Thyroid gland (tissue), 4 donors: ENCODE measurements around the gene S100Z. TPM values are rescaled to one million over a fixed set of nuclear protein-coding genes. Genes with fewer than 3 reads are reported as not detected.
"Not testable (repeated sequence)": the region's sequence is repeated elsewhere in the genome, so short reads cannot be mapped to it uniquely, and the experiment has no call there.

Experiments
- DNase-seq, 2 donors: peaks; one replicate each; pipeline ENCODE4 v3.0.0-alpha.2; 2019
- H3K27ac ChIP-seq, 3 donors: fragments of 200-600 bp; sonication (generic); 1 replicate in 2 of 3; 2 replicates in 1 of 3; pipeline ENCODE4 v1.5.1; 2016 to 2019; ENCODE audit warnings: mild to moderate bottlenecking in 1 of 3, moderate library complexity in 1 of 3
- H3K27me3 ChIP-seq: fragments of 200-600 bp; sonication (generic); one replicate; pipeline ENCODE4 v1.5.1; 2019
- H3K36me3 ChIP-seq, 2 donors: fragments of 200-600 bp; sonication (generic); one replicate each; pipeline ENCODE4 v1.5.1; 2016 to 2019
- H3K4me1 ChIP-seq, 2 donors: fragments of 200-600 bp; sonication (generic); one replicate each; pipeline ENCODE4 v1.5.1; 2017 to 2019
- H3K4me3 ChIP-seq, 3 donors: fragments of 200-600 bp; sonication (generic); replicated peaks in 1 of 3; 1 replicate in 2 of 3; 2 replicates in 1 of 3; pipeline ENCODE4 v1.5.1; 2016; ENCODE audit warnings: mild to moderate bottlenecking in 1 of 3
- H3K9me3 ChIP-seq: fragments of 200-600 bp; sonication (generic); one replicate; pipeline ENCODE4 v1.5.1; 2017
- POLR2A ChIP-seq, 2 donors: fragments of 450-650 bp; IDR thresholded peaks; one replicate each; pipeline ENCODE4 v1.6.1; 2017; ENCODE audit warnings: antibody characterized with exemption in 2 of 2, mild to moderate bottlenecking in 2 of 2, moderate library complexity in 1 of 2
- WGBS, 2 donors: methylation state at CpG; one replicate each; pipeline ENCODE4 v1.1.5; 2017; 5-methylcytosine and 5-hydroxymethylcytosine counted together
- intact Hi-C: fragments of 100-400 bp; cut with DNase I; formaldehyde crosslinking; loops from one replicate; pipeline ENCODE4 v1.15.1; 2023
- total RNA-seq, 4 donors: library from RNA; depleted of rRNA; stranded (reverse); fragments of >200 nt; gene quantifications; one replicate each; pipeline ENCODE4 v1.2.3, GENCODE V29; 2016
- TF ChIP-seq, protein P1 (sequence below), 6 experiments: fragments of 200-600 bp in 3 of 6; fragments of 450-650 bp in 3 of 6; sonication (generic) in 3 of 6; IDR thresholded peaks; one replicate each; pipeline ENCODE4 v1.5.1; 2016 to 2019; ENCODE audit warnings: antibody characterized with exemption in 6 of 6, mild to moderate bottlenecking in 2 of 6, inconsistent platforms in 1 of 6, moderate library complexity in 1 of 6

Gene S100Z
- total RNA-seq, 4 donors from 2014 or later: not detected

DNA sequence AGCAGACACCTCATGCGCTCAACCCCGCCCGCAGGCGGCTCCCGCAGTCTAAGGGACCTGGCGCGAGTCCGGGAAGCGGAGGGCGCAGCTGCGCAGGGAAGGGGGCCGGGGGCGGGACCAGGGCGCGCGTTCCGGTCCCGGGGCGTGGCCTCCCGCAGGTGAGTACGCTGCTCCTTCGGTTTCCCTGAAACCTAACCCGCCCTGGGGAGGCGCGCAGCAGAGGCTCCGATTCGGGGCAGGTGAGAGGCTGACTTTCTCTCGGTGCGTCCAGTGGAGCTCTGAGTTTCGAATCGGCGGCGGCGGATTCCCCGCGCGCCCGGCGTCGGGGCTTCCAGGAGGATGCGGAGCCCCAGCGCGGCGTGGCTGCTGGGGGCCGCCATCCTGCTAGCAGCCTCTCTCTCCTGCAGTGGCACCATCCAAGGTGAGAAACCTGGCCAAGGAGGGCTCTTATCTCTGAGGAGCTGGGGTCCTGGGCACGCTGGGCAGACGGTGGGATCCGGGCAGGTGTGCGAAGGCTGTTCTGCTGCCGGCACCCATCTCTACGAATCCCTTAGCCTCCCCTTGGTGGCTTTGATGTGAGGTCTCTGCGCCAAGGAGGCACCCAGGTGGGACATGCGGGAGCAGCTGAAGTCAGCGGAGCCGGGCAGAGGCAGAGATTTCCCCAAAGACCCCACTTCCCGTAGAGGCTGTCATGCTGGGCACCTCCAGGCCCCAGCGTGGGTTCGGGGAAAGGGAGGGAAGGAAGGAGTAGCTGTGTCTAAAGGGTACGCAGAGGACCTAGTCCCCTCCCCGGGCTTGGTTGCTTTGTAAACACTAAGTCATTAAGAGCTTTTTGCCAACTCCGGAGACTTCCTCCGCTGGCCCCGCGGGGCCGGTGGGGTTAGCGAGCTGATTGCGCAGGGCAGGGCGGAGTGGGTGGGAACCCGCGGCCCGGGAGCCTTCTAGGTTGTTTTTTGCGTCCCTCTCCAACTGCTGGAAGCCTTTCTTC, 30.7 kb upstream of the S100Z start, which contains the start of gene F2RL1:
F2RL1 (plus strand) TSS at position 187 of the 988 bp plus-strand sequence; CDS start at position 340, 153 bp downstream.
- WGBS, 2 donors: 2 to 3% methylated on average over 11 to 28 of the region's 72 CpGs
- TF ChIP-seq, protein P1, sequence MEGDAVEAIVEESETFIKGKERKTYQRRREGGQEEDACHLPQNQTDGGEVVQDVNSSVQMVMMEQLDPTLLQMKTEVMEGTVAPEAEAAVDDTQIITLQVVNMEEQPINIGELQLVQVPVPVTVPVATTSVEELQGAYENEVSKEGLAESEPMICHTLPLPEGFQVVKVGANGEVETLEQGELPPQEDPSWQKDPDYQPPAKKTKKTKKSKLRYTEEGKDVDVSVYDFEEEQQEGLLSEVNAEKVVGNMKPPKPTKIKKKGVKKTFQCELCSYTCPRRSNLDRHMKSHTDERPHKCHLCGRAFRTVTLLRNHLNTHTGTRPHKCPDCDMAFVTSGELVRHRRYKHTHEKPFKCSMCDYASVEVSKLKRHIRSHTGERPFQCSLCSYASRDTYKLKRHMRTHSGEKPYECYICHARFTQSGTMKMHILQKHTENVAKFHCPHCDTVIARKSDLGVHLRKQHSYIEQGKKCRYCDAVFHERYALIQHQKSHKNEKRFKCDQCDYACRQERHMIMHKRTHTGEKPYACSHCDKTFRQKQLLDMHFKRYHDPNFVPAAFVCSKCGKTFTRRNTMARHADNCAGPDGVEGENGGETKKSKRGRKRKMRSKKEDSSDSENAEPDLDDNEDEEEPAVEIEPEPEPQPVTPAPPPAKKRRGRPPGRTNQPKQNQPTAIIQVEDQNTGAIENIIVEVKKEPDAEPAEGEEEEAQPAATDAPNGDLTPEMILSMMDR (IDR thresholded peaks at IDR 0.05): peak in 1 of 6 experiments; percentile 1
- peak in 1 of 2 donors; percentile 85 for TF ChIP-seq POLR2A (IDR thresholded peaks at IDR 0.05)
- Histone ChIP-seq H3K4me1 (peaks cover 6 to 13% of the 10 kb centered on the region in 2 donors), H3K27me3 (no peaks in the 10 kb centered on the region), H3K9me3 (no peaks in the 10 kb centered on the region), H3K27ac (peak within 1 kb of the TSS in 2 of 3 donors; percentile 54), H3K36me3 (no peaks in the 10 kb centered on the region), H3K4me3 (peak within 1 kb of the TSS; percentile 58 to 84 (median 81))
- intact Hi-C loops: no loop called here
- peak; percentile 92 to 93 for DNase-seq

DNA sequence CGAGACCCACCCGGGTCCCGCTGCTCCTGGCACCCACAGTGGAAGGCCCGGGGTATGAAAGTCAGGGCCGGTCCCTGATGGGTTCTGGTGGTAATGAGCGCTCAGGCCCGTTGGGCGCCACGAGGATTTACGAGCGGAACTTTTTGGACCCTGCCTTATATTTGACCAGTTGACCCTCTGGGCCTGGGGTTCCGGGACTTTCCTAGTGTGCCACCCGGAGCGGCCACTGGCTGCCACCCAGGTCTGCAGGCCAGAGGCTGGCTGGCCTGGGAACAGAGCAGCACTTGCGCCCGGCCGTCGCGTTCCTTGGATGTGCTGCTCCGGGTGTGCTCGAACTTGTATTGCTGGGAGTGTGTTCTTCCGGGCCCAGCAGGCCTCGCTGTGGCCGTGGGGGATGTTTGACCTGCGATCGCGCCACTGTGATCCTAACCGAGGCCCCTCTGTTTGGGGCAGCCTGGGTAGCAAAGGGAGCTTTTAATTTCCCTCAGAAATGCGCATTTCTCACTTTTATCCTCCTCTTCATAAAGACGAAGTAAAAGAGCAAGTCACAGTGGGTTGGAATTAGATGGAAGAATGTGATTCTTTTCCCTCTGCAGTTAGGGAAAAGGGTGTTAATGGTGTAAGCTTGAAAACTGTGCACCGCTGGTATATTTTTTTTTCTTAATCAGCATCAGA, 29.8 kb upstream of the S100Z start:
- intact Hi-C loops: no loop called here
- TF ChIP-seq POLR2A (IDR thresholded peaks at IDR 0.05): no peak
- TF ChIP-seq, protein P1 (IDR thresholded peaks at IDR 0.05): no peak
- Histone ChIP-seq H3K27ac (no peak overlapping the region), H3K9me3 (no peaks in the 10 kb centered on the region), H3K4me1 (peaks cover 6 to 13% of the 10 kb centered on the region in 2 donors), H3K4me3 (peak overlapping the region; percentile 58 to 84 (median 81)), H3K36me3 (no peaks in the 10 kb centered on the region), H3K27me3 (no peaks in the 10 kb centered on the region)
- peak; percentile 34 to 42 for DNase-seq
- 37 to 38% methylated on average over 19 to 21 of the region's 31 CpGs for WGBS, 2 donors

DNA sequence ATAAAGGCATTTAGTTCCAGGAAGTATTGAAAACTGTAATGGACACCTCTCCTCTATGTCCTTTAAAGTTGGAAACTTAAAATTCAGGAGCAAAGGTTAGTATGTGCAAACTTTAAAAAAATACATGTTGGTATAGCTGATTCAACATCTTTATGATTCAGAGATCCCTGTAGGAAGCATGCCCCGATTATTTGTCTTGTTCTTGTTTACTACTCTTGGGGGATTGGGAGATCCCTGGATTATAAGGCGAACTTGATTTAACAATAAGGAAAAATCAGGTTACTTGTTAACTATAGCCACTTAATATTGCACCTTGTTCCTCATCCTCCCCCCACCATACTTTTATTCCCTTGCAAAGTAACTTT, 29.3 kb upstream of the S100Z start:
- Histone ChIP-seq H3K4me3 (no peak overlapping the region), H3K9me3 (no peaks in the 10 kb centered on the region), H3K27ac (no peak overlapping the region), H3K4me1 (peaks cover 6 to 13% of the 10 kb centered on the region in 2 donors), H3K27me3 (no peaks in the 10 kb centered on the region), H3K36me3 (no peaks in the 10 kb centered on the region)
- intact Hi-C loops: no loop called here
- WGBS, 2 donors: 79 to 84% methylated on average over 2 of the region's 2 CpGs
- TF ChIP-seq, protein P1 (IDR thresholded peaks at IDR 0.05): no peak
- DNase-seq: no peak

DNA sequence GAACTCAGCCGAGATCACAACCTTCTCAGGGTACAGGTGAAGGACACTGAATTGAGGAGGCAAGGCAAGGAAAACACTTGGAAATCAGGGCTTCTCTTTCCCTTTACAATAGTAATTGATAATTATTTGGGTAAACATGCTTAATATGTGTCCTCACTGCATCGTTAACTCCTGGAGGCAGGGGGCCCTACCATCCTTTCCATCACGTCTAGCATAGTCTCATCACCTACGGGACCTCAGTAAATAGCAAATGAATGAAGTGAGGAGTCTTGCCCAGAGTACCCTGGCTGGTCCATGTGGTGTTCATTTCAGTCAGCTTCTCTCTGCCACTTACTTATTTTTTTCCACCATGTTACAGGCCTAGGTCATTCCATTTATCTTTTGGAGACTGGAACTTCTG, 28.7 kb upstream of the S100Z start:
- intact Hi-C loops: no loop called here
- no peak overlapping the region for H3K27ac ChIP-seq

DNA sequence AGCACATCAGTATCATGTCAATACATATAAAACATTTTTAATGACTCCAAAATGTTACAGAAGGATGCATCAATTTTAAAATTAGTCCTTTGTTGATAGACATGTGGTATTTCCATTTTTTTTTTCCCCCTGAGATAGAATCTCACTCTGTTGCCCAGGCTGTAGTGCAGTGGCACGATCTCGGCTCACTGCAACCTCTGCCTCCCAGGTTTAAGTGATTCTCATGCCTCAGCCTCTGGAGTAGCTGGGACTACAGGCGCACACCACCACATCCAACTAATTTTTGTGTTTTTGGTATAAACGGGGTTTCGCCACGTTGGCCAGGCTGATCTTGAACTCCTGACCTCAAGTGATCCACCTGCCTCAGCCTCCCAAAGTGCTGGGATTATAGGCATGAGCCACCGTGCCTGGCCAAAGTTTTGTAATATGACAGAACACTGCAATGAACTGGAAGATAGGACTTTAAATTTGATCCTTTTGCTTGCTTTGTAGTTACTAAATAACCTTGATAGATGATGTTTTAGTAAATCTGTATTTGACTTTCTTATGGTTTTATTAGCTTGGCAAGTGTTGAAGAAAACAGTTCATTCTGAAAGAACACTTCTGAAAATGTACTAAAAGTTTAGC, 27.6 kb upstream of the S100Z start:
- peaks cover 6 to 13% of the 10 kb centered on the region in 2 donors for H3K4me1 ChIP-seq
- intact Hi-C loops, H3K4me3 ChIP-seq, H3K36me3 ChIP-seq, H3K27ac ChIP-seq, H3K9me3 ChIP-seq, H3K27me3 ChIP-seq, DNase-seq: not testable (repeated sequence)
- WGBS, 2 donors: 77 to 83% methylated on average over 7 of the region's 7 CpGs

More for the DNA sequence above, 28.7 kb upstream of the S100Z start:
- H3K27me3 ChIP-seq: no peaks in the 10 kb centered on the region
- DNase-seq: no peak
- 87 to 92% methylated on average over 4 of the region's 4 CpGs for WGBS, 2 donors
- no peaks in the 10 kb centered on the region for H3K36me3 ChIP-seq
- TF ChIP-seq POLR2A (IDR thresholded peaks at IDR 0.05): no peak
- TF ChIP-seq, protein P1 (IDR thresholded peaks at IDR 0.05): no peak
- H3K9me3 ChIP-seq: no peaks in the 10 kb centered on the region
- H3K4me1 ChIP-seq: peaks cover 6 to 13% of the 10 kb centered on the region in 2 donors
- H3K4me3 ChIP-seq: no peak overlapping the region

DNA sequence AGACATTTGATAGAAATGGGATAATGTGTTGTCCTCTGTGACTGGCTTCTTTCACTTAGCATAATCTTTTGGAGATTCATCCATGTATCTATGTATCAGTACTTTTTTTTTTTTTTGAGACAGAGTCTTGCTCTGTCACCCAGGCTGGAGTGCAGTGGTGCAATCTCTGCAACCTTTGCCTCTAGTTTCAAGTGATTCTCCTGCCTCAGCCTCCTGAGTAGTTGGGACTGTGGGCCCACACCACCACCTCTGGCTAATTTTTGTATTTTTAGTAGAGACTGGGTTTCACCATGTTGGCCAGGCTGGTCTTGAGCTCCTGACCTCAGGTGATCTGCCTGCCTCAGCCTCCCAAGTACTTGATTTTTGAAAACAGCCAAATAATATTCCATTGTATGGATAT, 23.4 kb upstream of the S100Z start:
- DNase-seq, intact Hi-C loops, H3K27ac ChIP-seq, H3K9me3 ChIP-seq, H3K4me3 ChIP-seq, H3K4me1 ChIP-seq, H3K36me3 ChIP-seq, H3K27me3 ChIP-seq: not testable (repeated sequence)
